Esophagus muscularis mucosa (tissue), 4 donors: ENCODE measurements around the gene CSRP1. TPM values are rescaled to one million over a fixed set of nuclear protein-coding genes. Genes with fewer than 3 reads are reported as not detected.
"Not testable (repeated sequence)": the region's sequence is repeated elsewhere in the genome, so short reads cannot be mapped to it uniquely, and the experiment has no call there.

ENCODE experiments used
- DNase-seq: peaks from one replicate; pipeline ENCODE4 v3.0.0-alpha.2; 2017; ENCODE audit errors: extremely low spot score
- H3K27ac ChIP-seq, 4 donors: fragments of 200-600 bp; sonication (generic); replicated peaks in 1 of 4; 1 replicate in 3 of 4; 2 replicates in 1 of 4; pipeline ENCODE4 v1.5.1; 2016 to 2019; ENCODE audit warnings: mild to moderate bottlenecking in 1 of 4
- H3K27me3 ChIP-seq, 4 donors: fragments of 200-600 bp; sonication (generic); one replicate each; pipeline versions ENCODE4 v1.5.1 to v1.6.0; 2016 to 2019
- H3K36me3 ChIP-seq, 4 donors: fragments of 200-600 bp; sonication (generic); one replicate each; pipeline ENCODE4 v1.5.1; 2016 to 2019
- H3K4me1 ChIP-seq, 4 donors: fragments of 200-600 bp; sonication (generic); one replicate each; pipeline ENCODE4 v1.5.1; 2016 to 2019
- H3K4me3 ChIP-seq, 4 donors: fragments of 200-600 bp; sonication (generic); 1 replicate in 2 of 4; 2 replicates in 2 of 4; pipeline ENCODE4 v1.5.1; 2016 to 2019; ENCODE audit warnings: mild to moderate bottlenecking in 4 of 4, moderate library complexity in 1 of 4
- H3K9me3 ChIP-seq, 4 donors: fragments of 200-600 bp; sonication (generic); 1 replicate in 3 of 4; 2 replicates in 1 of 4; pipeline ENCODE4 v1.5.1; 2016 to 2019
- CTCF ChIP-seq, 3 experiments: fragments of 200-600 bp in 2 of 3; fragments of 450-650 bp in 1 of 3; sonication (generic) in 2 of 3; IDR thresholded peaks; one replicate each; pipeline ENCODE4 v1.5.1; 2017 to 2019; ENCODE audit warnings: antibody characterized with exemption in 3 of 3, mild to moderate bottlenecking in 2 of 3, moderate library complexity in 1 of 3
- EP300 ChIP-seq: sonication (generic); formaldehyde crosslinking; IDR thresholded peaks from one replicate; pipeline ENCODE4 v1.6.1; 2017; ENCODE audit warnings: antibody characterized with exemption
- POLR2A ChIP-seq: fragments of 450-650 bp; IDR thresholded peaks from one replicate; pipeline ENCODE4 v1.6.1; 2017; ENCODE audit warnings: antibody characterized with exemption, moderate library complexity, mild to moderate bottlenecking, low read depth
- POLR2AphosphoS5 ChIP-seq, 2 donors: sonication (generic); formaldehyde crosslinking; IDR thresholded peaks; one replicate each; pipeline ENCODE4 v1.6.1; 2017; ENCODE audit warnings: antibody characterized with exemption in 2 of 2
- WGBS: methylation state at CpG from one replicate; pipeline ENCODE4 v1.1.5; 2018; 5-methylcytosine and 5-hydroxymethylcytosine counted together
- intact Hi-C: fragments of 100-400 bp; cut with DNase I; formaldehyde crosslinking; loops from one replicate; pipeline ENCODE4 v1.15.1; 2023
- total RNA-seq, 4 donors: library from RNA; depleted of rRNA; stranded (reverse); fragments of >200 nt; gene quantifications; one replicate each; pipeline versions ENCODE4 v1.1.0 to v1.2.1, GENCODE V29; 2016

CSRP1 gene
- total RNA-seq, 4 donors from 2014 or later = 3,645 to 7,984 (median 5,321) TPM

DNA sequence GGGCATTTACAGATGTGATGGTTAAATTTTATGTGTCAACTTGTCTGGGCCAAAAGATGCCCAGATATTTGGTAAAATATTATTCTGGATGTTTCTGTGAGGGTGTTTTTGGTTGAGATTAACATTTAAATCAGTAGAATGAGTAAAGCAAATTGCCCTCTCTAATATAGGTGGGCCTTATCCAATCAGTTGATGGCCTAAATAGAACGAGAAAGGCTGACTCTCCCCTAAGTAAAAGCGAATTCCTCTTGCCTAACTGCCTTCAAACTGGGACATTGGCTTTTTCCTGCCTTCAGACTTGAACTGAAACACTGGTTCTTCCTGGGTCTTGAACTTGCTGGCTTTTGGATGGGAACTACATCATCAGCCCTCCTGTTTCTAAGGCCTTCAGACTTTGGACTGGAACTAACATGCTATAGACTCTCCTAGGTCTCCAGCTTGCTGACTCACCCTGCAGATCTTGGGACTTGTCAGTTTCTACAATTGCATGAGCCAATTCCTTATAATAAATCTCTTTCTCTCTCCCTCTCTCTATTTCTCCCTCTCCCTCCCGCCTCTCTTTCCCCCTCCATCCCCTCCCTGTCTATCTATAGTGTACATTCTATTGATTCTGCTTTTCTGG lies 21.8 kb upstream of the CSRP1 start:
- intact Hi-C loops = loop anchor here (5.0 kb wide), 1 partner anchor 34 kb away; no protein-coding TSS in a partner anchor
- Histone ChIP-seq H3K4me3 (no peak overlapping the region), H3K27me3 (no peaks in the 10 kb centered on the region)

GRCh38 chr1:201527879-201528278 lies 21.0 kb upstream of the CSRP1 start:
- Histone ChIP-seq H3K36me3 (no peaks in the 10 kb centered on the region), H3K27me3 (no peaks in the 10 kb centered on the region), H3K9me3 (no peaks in the 10 kb centered on the region), H3K27ac (no peak overlapping the region), H3K4me1 (peaks cover 13 to 22% (median 19%) of the 10 kb centered on the region in 4 donors), H3K4me3 (no peak overlapping the region)
- DNase-seq = no peak
- intact Hi-C loops = loop anchor here (5.0 kb wide), 1 partner anchor 34 kb away; no protein-coding TSS in a partner anchor
- TF ChIP-seq EP300 = no peak
- TF ChIP-seq POLR2AphosphoS5 (IDR thresholded peaks at IDR 0.05) = no peak
- TF ChIP-seq POLR2A = no peak
- TF ChIP-seq CTCF (IDR thresholded peaks at IDR 0.05) = no peak
- WGBS = 93% methylated on average over 5 of the region's 5 CpGs

More for the DNA sequence above, 21.8 kb upstream of the CSRP1 start:
- DNase-seq = no peak
- Histone ChIP-seq H3K27ac (no peak overlapping the region), H3K4me1 (peaks cover 13 to 25% (median 24%) of the 10 kb centered on the region in 4 donors), H3K36me3 (no peaks in the 10 kb centered on the region), H3K9me3 (no peaks in the 10 kb centered on the region)
- WGBS = 82% methylated on average over 3 of the region's 3 CpGs
- TF ChIP-seq POLR2AphosphoS5 (IDR thresholded peaks at IDR 0.05) (no peak), EP300 (no peak), CTCF (IDR thresholded peaks at IDR 0.05) (no peak), POLR2A (no peak)

- no peak overlapping the region for H3K27ac ChIP-seq
- H3K36me3 ChIP-seq = peaks cover 0 to 4% (median under 1%) of the 10 kb centered on the region in 4 donors
- TF ChIP-seq CTCF (IDR thresholded peaks at IDR 0.05) = no peak
- TF ChIP-seq EP300 = no peak
- no peak for TF ChIP-seq POLR2AphosphoS5 (IDR thresholded peaks at IDR 0.05)
- TF ChIP-seq POLR2A = no peak
- WGBS = 96% methylated on average over 1 of the region's 1 CpG
- intact Hi-C loops = loop anchor here (5.0 kb wide), 1 partner anchor 37 kb away; no protein-coding TSS in a partner anchor
- H3K4me1 ChIP-seq = peaks cover 0 to 1% (median 0%) of the 10 kb centered on the region in 4 donors
- no peaks in the 10 kb centered on the region for H3K9me3 ChIP-seq
- DNase-seq = no peak
- no peaks in the 10 kb centered on the region for H3K27me3 ChIP-seq
- no peak overlapping the region for H3K4me3 ChIP-seq
Measured at GRCh38 chr1:201525193-201525778, 18.4 kb upstream of the CSRP1 start.

DNA sequence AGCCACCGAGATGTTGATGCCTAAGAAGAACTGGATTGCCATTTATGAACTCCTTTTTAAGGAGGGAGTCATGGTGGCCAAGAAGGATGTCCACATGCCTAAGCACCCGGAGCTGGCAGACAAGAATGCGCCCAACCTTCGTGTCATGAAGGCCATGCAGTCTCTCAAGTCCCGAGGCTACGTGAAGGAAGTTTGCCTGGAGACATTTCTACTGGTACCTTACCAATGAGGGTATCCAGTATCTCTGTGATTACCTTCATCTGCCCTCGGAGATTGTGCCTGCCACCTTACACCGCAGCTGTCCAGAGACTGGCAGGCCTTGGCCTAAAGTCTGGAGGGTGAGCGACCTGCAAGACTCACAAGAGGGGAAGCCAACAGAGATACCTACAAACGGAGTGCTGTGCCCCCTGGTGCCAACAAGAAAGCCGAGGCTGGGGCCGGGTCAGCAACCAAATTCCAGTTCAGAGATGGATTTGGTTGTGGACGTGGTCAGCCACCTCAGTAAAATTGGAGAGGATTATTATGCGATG lies 13.2 kb upstream of the CSRP1 start:
- H3K27me3 ChIP-seq, H3K36me3 ChIP-seq, H3K4me3 ChIP-seq, H3K27ac ChIP-seq, H3K4me1 ChIP-seq, DNase-seq, H3K9me3 ChIP-seq, intact Hi-C loops: not testable (repeated sequence)
- 92% methylated on average over 14 of the region's 14 CpGs for WGBS

GRCh38 chr1:201518071-201518470 lies 11.1 kb upstream of the CSRP1 start:
- Histone ChIP-seq H3K27me3 (no peaks in the 10 kb centered on the region), H3K36me3 (peaks cover 0 to 10% (median 2%) of the 10 kb centered on the region in 4 donors), H3K4me1 (peaks cover 0 to 9% (median 4%) of the 10 kb centered on the region in 4 donors), H3K4me3 (no peak overlapping the region), H3K27ac (no peak overlapping the region), H3K9me3 (no peaks in the 10 kb centered on the region)
- TF ChIP-seq CTCF (IDR thresholded peaks at IDR 0.05) = no peak
- TF ChIP-seq EP300 = no peak
- no peak for TF ChIP-seq POLR2AphosphoS5 (IDR thresholded peaks at IDR 0.05)
- TF ChIP-seq POLR2A = no peak
- intact Hi-C loops = no loop called here
- no peak for DNase-seq
- 92% methylated on average over 5 of the region's 5 CpGs for WGBS
